K562 (cell line): Measurements from ENCODE around the gene SLC2A6. TPM values are rescaled to one million over a fixed set of nuclear protein-coding genes. Genes with fewer than 3 reads are reported as not detected.

ENCODE experiments used
- ATAC-seq: fragments of 200-7000 bp; cut with Tn5 transposase; 3 replicates; pipeline ENCODE4 v1.9.1; 2020; ENCODE audit warnings: moderate library complexity
- BruUV-seq: library from RNA; stranded (reverse); fragments of 400-500 nt; replicated peaks from 2 replicates; lab custom pipeline; 2021; lab: Mats Ljungman, UMichigan
- CTCF ChIA-PET: fragments of 300-600 bp; formaldehyde crosslinking; extraction: SDS; loops from one replicate; lab custom pipeline; 2021; ENCODE audit warnings: low intra/inter-chr PET ratio; lab: Yijun Ruan, JAX
- POLR2A ChIA-PET: fragments of 300-600, 350-650 bp; sonication (Branson Sonifier 250); formaldehyde crosslinking; extraction: SDS; loops from one replicate; lab custom pipeline; 2021; ENCODE audit warnings: antibody characterized with exemption, inconsistent platforms; lab: Yijun Ruan, JAX
- DNase-seq, 4 experiments: peaks; one replicate each; pipeline versions ENCODE4 v3.0.0 to v3.0.0-alpha.2; 2011 to 2018; ENCODE audit warnings: low spot score in 3 of 4, mixed read lengths in 3 of 4; ENCODE audit errors: extremely low read depth in 1 of 4
- FAIRE-seq: peaks from 2 replicates; lab custom pipeline; 2011; peaks lifted over from hg19 to GRCh38; lab: Jason Lieb, UNC
- H2AFZ ChIP-seq: 2 replicates; pipeline ENCODE4 v1.6.0; 2011; ENCODE audit warnings: low read depth, low read length, control low read depth, inconsistent platforms
- H3K27ac ChIP-seq: fragments of 200-600 bp; 3 replicates; pipeline ENCODE4 v1.8.0; 2011; ENCODE audit warnings: low read depth, mild to moderate bottlenecking, control low read depth, inconsistent platforms, low read length, moderate library complexity, mixed read lengths; ENCODE audit errors: extremely low read depth
- H3K27me3 ChIP-seq, 2 experiments: fragments of 300-600 bp in 1 of 2; 2 replicates in 1 of 2; 3 replicates in 1 of 2; pipeline versions ENCODE4 v1.6.0 to v1.8.0; 2011; ENCODE audit warnings: inconsistent platforms in 2 of 2, low read length in 2 of 2, mild to moderate bottlenecking in 1 of 2, mixed read lengths in 1 of 2, moderate library complexity in 1 of 2; ENCODE audit not compliant: control insufficient read depth in 2 of 2, insufficient read depth in 2 of 2
- H3K36me3 ChIP-seq: fragments of 300-600 bp; 3 replicates; pipeline ENCODE4 v1.8.0; 2011; ENCODE audit warnings: mild to moderate bottlenecking, low read length, inconsistent platforms; ENCODE audit not compliant: control insufficient read depth, insufficient read depth
- H3K4me1 ChIP-seq, 2 experiments: fragments of 200-600 bp in 1 of 2; replicated peaks in 1 of 2; 2 replicates in 1 of 2; 3 replicates in 1 of 2; pipeline versions ENCODE4 v1.5.1 to v1.8.0; 2011; ENCODE audit warnings: inconsistent platforms in 2 of 2, low read length in 2 of 2, mild to moderate bottlenecking in 1 of 2, mixed read lengths in 1 of 2, moderate library complexity in 1 of 2; ENCODE audit not compliant: control insufficient read depth in 2 of 2, insufficient read depth in 2 of 2
- H3K4me2 ChIP-seq: 2 replicates; pipeline ENCODE4 v1.6.1; 2011; ENCODE audit warnings: low read length, control low read depth, inconsistent platforms, mixed read lengths; ENCODE audit not compliant: insufficient read depth
- H3K4me3 ChIP-seq: fragments of 200-600 bp; sonication (generic), shearing (Covaris generic); 2 replicates; pipeline ENCODE4 v1.5.1; 2016; ENCODE audit warnings: control low read depth, inconsistent platforms
- H3K79me2 ChIP-seq: fragments of 200-600 bp; 3 replicates; pipeline ENCODE4 v1.8.0; 2011; ENCODE audit warnings: low read length, inconsistent platforms; ENCODE audit not compliant: control insufficient read depth, insufficient read depth
- H3K9ac ChIP-seq, 2 experiments: 2 replicates each; pipeline versions ENCODE4 v1.6.0 to v1.6.1; 2011; ENCODE audit warnings: low read depth in 2 of 2, low read length in 2 of 2, control low read depth in 1 of 2, inconsistent platforms in 1 of 2, mild to moderate bottlenecking in 1 of 2, mixed read lengths in 1 of 2; ENCODE audit not compliant: insufficient read depth in 1 of 2
- H3K9me1 ChIP-seq: one replicate; pipeline ENCODE4 v1.6.0; 2011; ENCODE audit warnings: inconsistent platforms, mild to moderate bottlenecking, low read length, moderate library complexity; ENCODE audit not compliant: control insufficient read depth, insufficient read depth
- H3K9me3 ChIP-seq: replicated peaks from 2 replicates; pipeline ENCODE4 v1.5.1; 2011; ENCODE audit warnings: low read depth, low read length, inconsistent platforms; ENCODE audit not compliant: control insufficient read depth, insufficient read depth
- H4K20me1 ChIP-seq: replicated peaks from 2 replicates; pipeline ENCODE4 v1.6.1; 2011; ENCODE audit warnings: low read length, inconsistent platforms, mixed read lengths; ENCODE audit not compliant: control insufficient read depth, insufficient read depth
- ADNP ChIP-seq: fragments of 200-800 bp; sonication (Bioruptor generic); IDR thresholded peaks from 2 replicates; pipeline ENCODE4 v1.6.1; 2016; ENCODE audit warnings: missing genetic modification characterization, missing compliant biosample characterization
- BCOR ChIP-seq: fragments of 450-650 bp; IDR thresholded peaks from 2 replicates; pipeline ENCODE4 v1.6.1; 2016
- HNRNPL ChIP-seq: fragments of 200-400 bp; formaldehyde crosslinking; IDR thresholded peaks from 2 replicates; pipeline ENCODE4 v1.6.1; 2017; ENCODE audit warnings: low read depth, mild to moderate bottlenecking, low read length
- MCM7 ChIP-seq, 2 experiments: fragments of 450-650 bp; IDR thresholded peaks; 2 replicates each; pipeline ENCODE4 v1.6.1; 2016 to 2018
- NFXL1 ChIP-seq: fragments of 450-650 bp; formaldehyde crosslinking; IDR thresholded peaks from 2 replicates; pipeline ENCODE4 v1.4.0; 2021; ENCODE audit warnings: mild to moderate bottlenecking
- RB1 ChIP-seq: fragments of 450-650 bp; IDR thresholded peaks from 2 replicates; pipeline ENCODE4 v1.6.1; 2017; ENCODE audit warnings: low read depth, mild to moderate bottlenecking
- TFE3 ChIP-seq: fragments of 450-650 bp; formaldehyde crosslinking; IDR thresholded peaks from 2 replicates; pipeline ENCODE4 v1.4.0; 2020; ENCODE audit warnings: mild to moderate bottlenecking, mixed read lengths
- ZBED1 ChIP-seq: IDR thresholded peaks from 2 replicates; pipeline ENCODE4 v1.6.1; 2014
- ZNF121 ChIP-seq: sonication (generic); formaldehyde crosslinking; conservative IDR thresholded peaks from 2 replicates; pipeline ENCODE4 v1.8.0; 2022; ENCODE audit warnings: missing genetic modification reagents
- ZNF766 ChIP-seq: fragments of 200-800 bp; sonication (Bioruptor generic); conservative IDR thresholded peaks from 2 replicates; pipeline ENCODE4 v1.6.1; 2016; ENCODE audit warnings: missing genetic modification characterization, missing compliant biosample characterization
- WGBS: fragments of 100-300 bp; shearing (Covaris generic); methylation state at CpG from one replicate; pipeline ENCODE4 v1.1.6; 2016; ENCODE audit warnings: low coverage, mixed read lengths; ENCODE audit not compliant: insufficient coverage; ENCODE audit errors: missing lambda C conversion rate; 5-methylcytosine and 5-hydroxymethylcytosine counted together
- in situ Hi-C: fragments of 300-500 bp; cut with MboI; formaldehyde crosslinking; loops from 4 replicates; pipeline ENCODE4 v1.15.0; 2018; ENCODE audit warnings: inconsistent platforms, mixed read lengths
- intact Hi-C: fragments of 100-400 bp; cut with micrococcal nuclease; formaldehyde crosslinking; loops from 2 replicates; pipeline ENCODE4 v1.14.2; 2022
- polyA plus RNA-seq, 8 experiments: library from polyadenylated mRNA; depleted of rRNA in 4 of 8; stranded (reverse) in 5 of 8; unstranded in 3 of 8; fragments of >200 nt; fragmentation: Nextera tagmentation in 2 of 8; fragmentation: Illumina TruSeq in 1 of 8; extraction: Ambion mirVana in 2 of 8; extraction: Trizol in 1 of 8; gene quantifications; 2 replicates each; pipeline versions ENCODE4 v1.2.1 to v1.2.3, GENCODE V29; 2011 to 2014; ENCODE audit warnings: inconsistent platforms in 1 of 8, missing spikeins in 1 of 8
- total RNA-seq, 7 experiments: library from RNA; depleted of rRNA in 6 of 7; stranded (reverse); fragments of >200 nt in 6 of 7; fragmentation: Illumina TruSeq in 2 of 7; extraction: Trizol in 2 of 7; gene quantifications; 2 replicates each; pipeline versions ENCODE4 v1.2.1 to v1.2.3, GENCODE V29; 2011 to 2021; ENCODE audit warnings: low replicate concordance in 1 of 7

SLC2A6 gene
- total and polyA plus RNA-seq, 9 of the 15 experiments (the other 6 are each of a cell fraction or from before 2014, with no cell fraction given): 0.04 to 0.38 (median 0.09) TPM; not detected in 3

- no peaks in the 10 kb centered on the region for H3K36me3 ChIP-seq
- CTCF ChIA-PET: no interaction called here
- no peak for ATAC-seq
- peak overlapping the region in 1 of 2 experiments; percentile 39; a peak in 1 of 4 replicates for H3K9ac ChIP-seq
- peaks cover 0 to 16% of the 10 kb centered on the region in 2 experiments; a peak in 1 of 5 replicates for H3K4me1 ChIP-seq
- intact Hi-C loops: no loop called here
- BruUV-seq: no TSS peak
- peaks cover 51 to 91% of the 10 kb centered on the region in 2 experiments for H3K27me3 ChIP-seq
- H3K79me2 ChIP-seq: no peaks in the 10 kb centered on the region
- H3K4me2 ChIP-seq: no peak overlapping the region
- no peaks in the 10 kb centered on the region for H3K9me3 ChIP-seq
- H3K9me1 ChIP-seq: no peaks in the 10 kb centered on the region
- no peak overlapping the region for H3K27ac ChIP-seq
- TF ChIP-seq ZNF121 (CRISPR knock-in tag): no peak
- no peak for TF ChIP-seq NFXL1
- no peak for TF ChIP-seq HNRNPL
- no peak for TF ChIP-seq ZNF766 (CRISPR knock-in tag)
- TF ChIP-seq TFE3 (CRISPR knock-in tag): no peak
- no peak for TF ChIP-seq RB1
- TF ChIP-seq BCOR: no peak
- no peak for TF ChIP-seq MCM7 (IDR thresholded peaks at IDR 0.05)
- no peak for TF ChIP-seq ZBED1
- TF ChIP-seq ADNP (tag): no peak
- TF ChIP-seq, all 486 proteins: peak for 0
- H4K20me1 ChIP-seq: peaks cover 11% of the 10 kb centered on the region
- POLR2A ChIA-PET: interaction anchor here (0.5 kb wide), 2 partner anchors 144 to 524 kb away, joined by 3 read pairs; no protein-coding TSS in a partner anchor
- FAIRE-seq (no peak), DNase-seq (no peak)
- H3K4me3 ChIP-seq: no peak overlapping the region
- in situ Hi-C loops: no loop called here
- WGBS: 4% methylated on average over 6 of the region's 14 CpGs
- no peak overlapping the region for H2AFZ ChIP-seq
These were observed 43.4 kb upstream of the SLC2A6 start for GRCh38 chr9:133522073-133522910.
